WTC11 (cell line): ENCODE data around the gene PCGF1.

Experiments used
- CREB1 ChIP-seq: sonication (generic); formaldehyde crosslinking; IDR thresholded peaks from 2 replicates; pipeline ENCODE4 v1.8.0; 2023; ENCODE audit warnings: mild to moderate bottlenecking, missing genetic modification reagents
- ETV6 ChIP-seq: sonication (generic); formaldehyde crosslinking; IDR thresholded peaks from 2 replicates; pipeline ENCODE4 v1.8.1; 2022; ENCODE audit warnings: mild to moderate bottlenecking, missing genetic modification reagents
- FOXJ3 ChIP-seq: sonication (generic); formaldehyde crosslinking; IDR thresholded peaks from 2 replicates; pipeline ENCODE4 v1.9.0; 2021; ENCODE audit warnings: missing genetic modification reagents, mild to moderate bottlenecking, borderline replicate concordance
- JUN ChIP-seq: sonication (generic); formaldehyde crosslinking; IDR thresholded peaks from 2 replicates; pipeline ENCODE4 v1.8.0; 2023; ENCODE audit warnings: mild to moderate bottlenecking, missing genetic modification reagents
- RELA ChIP-seq: sonication (generic); formaldehyde crosslinking; IDR thresholded peaks from 2 replicates; pipeline ENCODE4 v1.8.1; 2022; ENCODE audit warnings: missing genetic modification reagents, mild to moderate bottlenecking, borderline replicate concordance
- TCF7 ChIP-seq: sonication (generic); formaldehyde crosslinking; IDR thresholded peaks from 2 replicates; pipeline ENCODE4 v1.8.0; 2022; ENCODE audit warnings: mild to moderate bottlenecking, low read depth, missing genetic modification reagents, moderate library complexity
- ZNF423 ChIP-seq: fragments of 250-450 bp; sonication (Bioruptor Pico); IDR thresholded peaks from 2 replicates; pipeline ENCODE4 v2.1.2; 2022; ENCODE audit warnings: mild to moderate bottlenecking, moderate library complexity
- TF ChIP-seq, protein P1 (sequence below): fragments of 200-600 bp; IDR thresholded peaks from 2 replicates; pipeline ENCODE4 v1.8.0; 2022; ENCODE audit warnings: antibody characterized with exemption
- TF ChIP-seq, protein P2 (sequence below): sonication (generic); formaldehyde crosslinking; IDR thresholded peaks from 2 replicates; pipeline ENCODE4 v1.8.0; 2022; ENCODE audit warnings: mild to moderate bottlenecking, missing genetic modification reagents

DNA sequence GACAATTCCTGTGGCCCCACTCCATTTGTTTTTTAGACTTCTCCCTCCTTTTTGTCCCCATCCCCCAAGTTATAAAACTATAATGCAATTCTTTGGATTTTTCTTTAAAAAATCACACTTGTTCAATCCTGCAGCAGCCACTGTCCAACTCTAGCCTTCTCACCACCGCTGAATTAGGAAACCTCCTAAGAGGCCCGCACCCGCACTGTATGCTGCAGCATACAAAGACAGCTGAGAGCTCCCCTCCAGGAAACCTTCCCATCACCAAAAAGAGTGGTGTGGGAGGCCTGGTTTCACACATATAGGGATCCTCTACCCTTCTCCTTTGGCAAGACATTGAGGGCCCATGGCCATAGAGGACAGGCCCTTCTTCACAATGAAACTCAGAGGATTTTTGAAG, 2.9 kb downstream of the PCGF1 start:
- TF ChIP-seq, protein P1, sequence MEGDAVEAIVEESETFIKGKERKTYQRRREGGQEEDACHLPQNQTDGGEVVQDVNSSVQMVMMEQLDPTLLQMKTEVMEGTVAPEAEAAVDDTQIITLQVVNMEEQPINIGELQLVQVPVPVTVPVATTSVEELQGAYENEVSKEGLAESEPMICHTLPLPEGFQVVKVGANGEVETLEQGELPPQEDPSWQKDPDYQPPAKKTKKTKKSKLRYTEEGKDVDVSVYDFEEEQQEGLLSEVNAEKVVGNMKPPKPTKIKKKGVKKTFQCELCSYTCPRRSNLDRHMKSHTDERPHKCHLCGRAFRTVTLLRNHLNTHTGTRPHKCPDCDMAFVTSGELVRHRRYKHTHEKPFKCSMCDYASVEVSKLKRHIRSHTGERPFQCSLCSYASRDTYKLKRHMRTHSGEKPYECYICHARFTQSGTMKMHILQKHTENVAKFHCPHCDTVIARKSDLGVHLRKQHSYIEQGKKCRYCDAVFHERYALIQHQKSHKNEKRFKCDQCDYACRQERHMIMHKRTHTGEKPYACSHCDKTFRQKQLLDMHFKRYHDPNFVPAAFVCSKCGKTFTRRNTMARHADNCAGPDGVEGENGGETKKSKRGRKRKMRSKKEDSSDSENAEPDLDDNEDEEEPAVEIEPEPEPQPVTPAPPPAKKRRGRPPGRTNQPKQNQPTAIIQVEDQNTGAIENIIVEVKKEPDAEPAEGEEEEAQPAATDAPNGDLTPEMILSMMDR = no peak
- TF ChIP-seq, protein P2, sequence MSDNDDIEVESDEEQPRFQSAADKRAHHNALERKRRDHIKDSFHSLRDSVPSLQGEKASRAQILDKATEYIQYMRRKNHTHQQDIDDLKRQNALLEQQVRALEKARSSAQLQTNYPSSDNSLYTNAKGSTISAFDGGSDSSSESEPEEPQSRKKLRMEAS = no peak
- TF ChIP-seq ZNF423 (CRISPR knock-in tag) (no peak), FOXJ3 (CRISPR knock-in tag) (no peak), ETV6 (CRISPR knock-in tag) (no peak), JUN (CRISPR knock-in tag) (no peak), TCF7 (CRISPR knock-in tag) (no peak), RELA (CRISPR knock-in tag) (no peak), CREB1 (CRISPR knock-in tag) (no peak)
